DMS 273 (cell line): Measurements from ENCODE around the gene CSNK1A1L.
A peak's percentile ranks its signal among the peaks of the same experiment; 100 is the strongest.
"Not testable (repeated sequence)": the region's sequence is repeated elsewhere in the genome, so short reads cannot be mapped to it uniquely, and the experiment has no call there.

Source experiments
- DNase-seq: peaks from one replicate; lab custom pipeline; 2025; ENCODE audit not compliant: unreplicated experiment; lab: John Stamatoyannopoulos, UW

The CSNK1A1L gene

DNA sequence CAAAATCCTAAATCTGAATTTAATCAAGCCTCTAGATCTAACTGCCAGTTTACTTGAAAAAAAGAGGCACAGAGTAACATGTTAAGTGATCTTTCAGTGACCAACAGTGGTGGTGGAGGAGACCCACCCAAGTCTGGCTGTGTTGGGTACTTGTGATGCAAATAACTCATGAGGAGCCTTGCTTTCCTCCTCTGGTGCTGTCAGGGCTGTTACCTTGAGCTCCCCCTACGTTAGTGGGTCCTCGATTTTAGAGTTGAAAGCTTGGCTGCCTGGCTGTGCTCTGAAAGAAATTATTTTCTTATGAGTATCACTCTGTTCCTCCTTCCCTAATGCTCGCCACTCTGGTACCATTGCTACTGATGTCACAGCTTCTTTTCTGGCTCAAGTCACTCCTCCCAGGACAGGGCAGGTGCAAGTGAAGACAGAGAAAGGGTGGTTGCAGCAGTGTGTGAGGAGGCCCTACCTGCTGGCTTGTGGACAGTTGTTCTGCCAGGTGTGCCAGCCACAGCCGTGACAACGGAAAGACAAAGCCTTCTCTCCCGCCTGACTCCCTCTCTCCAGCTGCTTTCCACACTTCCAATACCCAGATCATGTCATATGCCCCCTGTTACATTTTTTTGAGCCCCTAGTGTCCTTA lies 39.5 kb downstream of the CSNK1A1L start:
- no peak for DNase-seq

DNA sequence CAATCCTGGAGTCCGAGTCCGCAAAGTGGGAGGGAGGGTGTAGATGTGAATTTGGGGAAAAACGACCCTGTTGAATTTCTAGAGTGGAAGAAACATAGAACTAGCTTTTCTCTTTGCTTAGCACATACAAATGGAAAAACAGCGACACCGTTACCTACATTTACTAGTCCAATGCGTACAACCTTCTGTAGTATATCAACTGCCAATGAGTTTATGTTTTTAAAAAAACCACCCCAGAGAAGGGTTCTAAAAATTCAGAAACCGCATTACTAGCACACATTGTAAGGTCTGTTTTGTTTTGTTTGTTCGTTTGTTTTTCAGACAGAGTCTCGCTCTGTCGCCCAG lies 45.6 kb downstream of the CSNK1A1L start:
- DNase-seq: no peak

DNA sequence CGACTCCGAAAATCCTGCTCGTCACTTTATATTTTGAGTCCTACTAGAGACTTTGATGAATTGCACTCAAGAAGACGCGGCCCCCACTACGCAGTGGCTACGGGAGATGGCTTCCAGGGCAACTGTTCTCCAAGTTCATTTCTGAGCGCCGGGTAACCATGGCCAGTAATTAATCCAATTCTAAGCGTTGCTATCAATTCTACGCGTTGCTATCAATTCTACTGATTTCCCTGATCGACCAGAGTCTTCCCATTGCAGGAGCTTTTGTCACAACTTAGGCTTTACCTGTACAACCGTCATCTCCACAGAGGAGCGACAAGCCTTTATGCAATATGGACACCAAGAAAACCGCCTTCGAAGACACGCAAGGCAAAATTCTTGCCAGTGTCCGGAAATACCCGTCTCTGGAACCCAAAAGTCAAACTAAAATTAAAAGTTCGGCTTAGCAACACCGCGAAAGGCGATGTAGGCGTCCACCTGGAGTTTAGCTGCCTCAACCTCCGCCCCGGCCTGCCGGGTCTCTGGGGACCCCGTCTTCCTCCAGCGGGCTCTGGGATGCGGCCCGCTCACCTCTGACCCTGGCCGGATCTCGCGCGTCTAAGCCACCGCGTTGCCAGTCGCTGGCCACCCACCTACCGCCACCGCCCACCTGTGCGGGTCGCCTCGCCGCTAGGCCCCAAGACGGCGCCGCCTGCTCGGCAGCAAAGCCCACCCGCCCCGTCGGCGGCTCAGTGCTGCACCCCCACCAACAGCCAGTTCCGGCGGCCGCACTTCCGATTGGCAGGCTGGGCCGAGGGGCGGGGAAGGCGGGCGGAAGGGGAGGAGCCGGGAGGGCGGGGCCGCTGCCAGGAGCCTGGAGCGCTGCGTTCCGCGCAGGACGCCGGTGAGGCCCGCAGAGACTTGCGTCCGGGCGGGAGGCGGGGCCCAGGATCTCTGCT lies 46.3 kb downstream of the CSNK1A1L start, which contains the start of gene SUPT20H:
Gene SUPT20H, minus strand, starts transcription at position 779 of the 938 bp plus-strand sequence. CDS start 8,198 bp downstream, outside the sequence.
- peak; percentile 92 for DNase-seq

DNA sequence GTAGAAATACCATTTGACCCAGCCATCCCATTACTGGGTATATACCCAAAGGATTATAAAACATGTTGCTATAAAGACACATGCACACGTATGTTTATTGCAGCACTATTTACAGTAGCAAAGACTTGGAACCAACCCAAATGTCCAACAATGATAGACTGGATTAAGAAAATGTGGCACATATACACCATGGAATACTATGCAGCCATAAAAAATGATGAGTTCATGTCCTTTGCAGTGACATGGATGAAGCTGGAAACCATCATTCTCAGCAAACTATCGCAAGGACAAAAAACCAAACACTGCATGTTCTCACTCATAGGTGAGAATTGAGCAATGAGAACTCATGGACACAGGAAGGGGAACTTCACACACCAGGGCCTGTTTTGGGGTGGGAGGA lies 49.2 kb downstream of the CSNK1A1L start:
- DNase-seq: not testable (repeated sequence)
